ENCODE results near the gene CARD10.

- TF ChIP-seq, protein P1, sequence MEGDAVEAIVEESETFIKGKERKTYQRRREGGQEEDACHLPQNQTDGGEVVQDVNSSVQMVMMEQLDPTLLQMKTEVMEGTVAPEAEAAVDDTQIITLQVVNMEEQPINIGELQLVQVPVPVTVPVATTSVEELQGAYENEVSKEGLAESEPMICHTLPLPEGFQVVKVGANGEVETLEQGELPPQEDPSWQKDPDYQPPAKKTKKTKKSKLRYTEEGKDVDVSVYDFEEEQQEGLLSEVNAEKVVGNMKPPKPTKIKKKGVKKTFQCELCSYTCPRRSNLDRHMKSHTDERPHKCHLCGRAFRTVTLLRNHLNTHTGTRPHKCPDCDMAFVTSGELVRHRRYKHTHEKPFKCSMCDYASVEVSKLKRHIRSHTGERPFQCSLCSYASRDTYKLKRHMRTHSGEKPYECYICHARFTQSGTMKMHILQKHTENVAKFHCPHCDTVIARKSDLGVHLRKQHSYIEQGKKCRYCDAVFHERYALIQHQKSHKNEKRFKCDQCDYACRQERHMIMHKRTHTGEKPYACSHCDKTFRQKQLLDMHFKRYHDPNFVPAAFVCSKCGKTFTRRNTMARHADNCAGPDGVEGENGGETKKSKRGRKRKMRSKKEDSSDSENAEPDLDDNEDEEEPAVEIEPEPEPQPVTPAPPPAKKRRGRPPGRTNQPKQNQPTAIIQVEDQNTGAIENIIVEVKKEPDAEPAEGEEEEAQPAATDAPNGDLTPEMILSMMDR (conservative IDR thresholded peaks at IDR 0.05; ENCODE audit: low read length) = no peak
- no peak for TF ChIP-seq EZH2phosphoT487 (IDR thresholded peaks at IDR 0.05; ENCODE audit: borderline replicate concordance)
Observed at GRCh38 chr22:37467391-37467955, 51.7 kb downstream of the CARD10 start.

Data from Loucy (cell line).